HAP-1 (cell line): ENCODE measurements around the gene SPCS1.
A peak's percentile ranks its signal among the peaks of the same experiment; 100 is the strongest.
"Not testable (repeated sequence)": the region's sequence is repeated elsewhere in the genome, so short reads cannot be mapped to it uniquely, and the experiment has no call there.

Experiments used
- DNase-seq, 2 experiments: peaks; one replicate each; pipeline ENCODE4 v3.0.0-alpha.2; 2016 to 2020; ENCODE audit warnings: low spot score in 2 of 2
- H3K27me3 ChIP-seq: fragments of 250-450 bp; sonication (Bioruptor Pico); 2 replicates; pipeline ENCODE4 v1.5.1; 2020; ENCODE audit warnings: low read depth, mild to moderate bottlenecking, moderate library complexity
- H3K36me3 ChIP-seq: fragments of 250-450 bp; sonication (Bioruptor Pico); replicated peaks from 2 replicates; pipeline ENCODE4 v1.5.1; 2020; ENCODE audit warnings: mild to moderate bottlenecking
- H3K4me1 ChIP-seq: fragments of 250-450 bp; sonication (Bioruptor Pico); 2 replicates; pipeline ENCODE4 v1.5.1; 2020; ENCODE audit warnings: mild to moderate bottlenecking
- H3K4me3 ChIP-seq: fragments of 250-450 bp; sonication (Bioruptor Pico); 2 replicates; pipeline ENCODE4 v1.5.1; 2020; ENCODE audit warnings: mild to moderate bottlenecking, moderate library complexity
- H3K9me3 ChIP-seq: fragments of 250-450 bp; sonication (Bioruptor Pico); 2 replicates; pipeline ENCODE4 v1.5.1; 2020; ENCODE audit warnings: mild to moderate bottlenecking, moderate library complexity
- in situ Hi-C: fragments of 300-500 bp; cut with MboI; formaldehyde crosslinking; loops from 3 replicates; pipeline ENCODE4 v1.14.3; 2020; ENCODE audit warnings: low sequenced_read_pairs, inconsistent platforms, mixed read lengths

Gene SPCS1

GRCh38 chr3:52728753-52729152 is 22.8 kb downstream of the SPCS1 start:
- H3K9me3 ChIP-seq, H3K4me3 ChIP-seq, in situ Hi-C loops, H3K27me3 ChIP-seq, H3K4me1 ChIP-seq, DNase-seq: not testable (repeated sequence)
- peaks cover 17% of the 10 kb centered on the region for H3K36me3 ChIP-seq

- in situ Hi-C loops: no loop called here
- no peaks in the 10 kb centered on the region for H3K27me3 ChIP-seq
- no peaks in the 10 kb centered on the region for H3K4me1 ChIP-seq
- no peak overlapping the region for H3K4me3 ChIP-seq
- DNase-seq: no peak
- H3K9me3 ChIP-seq: no peaks in the 10 kb centered on the region; the same call in 1 of the 2 replicates
- peaks cover 29% of the 10 kb centered on the region for H3K36me3 ChIP-seq
Observed at GRCh38 chr3:52730681-52731080, 24.8 kb downstream of the SPCS1 start.

GRCh38 chr3:52731590-52731989 is 25.7 kb downstream of the SPCS1 start:
- H3K4me3 ChIP-seq: no peak overlapping the region
- in situ Hi-C loops: no loop called here

GRCh38 chr3:52733256-52733891 is 27.5 kb downstream of the SPCS1 start:
- no peaks in the 10 kb centered on the region for H3K27me3 ChIP-seq
- DNase-seq: no peak
- no peak overlapping the region for H3K4me3 ChIP-seq
- no peaks in the 10 kb centered on the region; the same call in 1 of the 2 replicates for H3K9me3 ChIP-seq
- in situ Hi-C loops: no loop called here
- peaks cover 36% of the 10 kb centered on the region for H3K36me3 ChIP-seq
- H3K4me1 ChIP-seq: no peaks in the 10 kb centered on the region

More at GRCh38 chr3:52731590-52731989, 25.7 kb downstream of the SPCS1 start:
- Histone ChIP-seq H3K9me3 (no peaks in the 10 kb centered on the region; the same call in 1 of the 2 replicates), H3K36me3 (peaks cover 32% of the 10 kb centered on the region), H3K27me3 (no peaks in the 10 kb centered on the region), H3K4me1 (no peaks in the 10 kb centered on the region)
- no peak for DNase-seq

- Histone ChIP-seq H3K4me3 (no peak overlapping the region), H3K36me3 (peaks cover 65% of the 10 kb centered on the region), H3K9me3 (no peaks in the 10 kb centered on the region), H3K27me3 (no peaks in the 10 kb centered on the region), H3K4me1 (no peaks in the 10 kb centered on the region)
- DNase-seq: no peak
- in situ Hi-C loops: no loop called here
Observed at GRCh38 chr3:52739730-52740129, 33.8 kb downstream of the SPCS1 start.

- H3K36me3 ChIP-seq: peaks cover 71% of the 10 kb centered on the region
- in situ Hi-C loops: no loop called here
- DNase-seq: peak in 1 of 2 experiments; percentile 17
Observed at GRCh38 chr3:52742418-52743041, 36.6 kb downstream of the SPCS1 start.

GRCh38 chr3:52743152-52743551 is 37.2 kb downstream of the SPCS1 start:
- H3K4me1 ChIP-seq: no peaks in the 10 kb centered on the region
- no peak for DNase-seq
- in situ Hi-C loops: no loop called here
- no peaks in the 10 kb centered on the region for H3K9me3 ChIP-seq
- H3K27me3 ChIP-seq: no peaks in the 10 kb centered on the region
- H3K36me3 ChIP-seq: peaks cover 72% of the 10 kb centered on the region
- no peak overlapping the region for H3K4me3 ChIP-seq

More at GRCh38 chr3:52742418-52743041, 36.6 kb downstream of the SPCS1 start:
- Histone ChIP-seq H3K9me3 (no peaks in the 10 kb centered on the region), H3K27me3 (no peaks in the 10 kb centered on the region), H3K4me3 (no peak overlapping the region), H3K4me1 (no peaks in the 10 kb centered on the region)

GRCh38 chr3:52743721-52744120 is 37.8 kb downstream of the SPCS1 start:
- in situ Hi-C loops: no loop called here
- DNase-seq: no peak

GRCh38 chr3:52752045-52752660 is 46.2 kb downstream of the SPCS1 start:
- Histone ChIP-seq H3K27me3 (no peaks in the 10 kb centered on the region), H3K36me3 (peaks cover 49% of the 10 kb centered on the region), H3K9me3 (no peaks in the 10 kb centered on the region), H3K4me3 (no peak overlapping the region), H3K4me1 (no peaks in the 10 kb centered on the region)
- DNase-seq: no peak
- in situ Hi-C loops: no loop called here

More at GRCh38 chr3:52743721-52744120, 37.8 kb downstream of the SPCS1 start:
- no peaks in the 10 kb centered on the region for H3K4me1 ChIP-seq
- H3K9me3 ChIP-seq: no peaks in the 10 kb centered on the region
- H3K4me3 ChIP-seq: no peak overlapping the region
- peaks cover 74% of the 10 kb centered on the region for H3K36me3 ChIP-seq
- H3K27me3 ChIP-seq: no peaks in the 10 kb centered on the region

- in situ Hi-C loops: no loop called here
- no peaks in the 10 kb centered on the region for H3K27me3 ChIP-seq
- no peak overlapping the region for H3K4me3 ChIP-seq
- no peaks in the 10 kb centered on the region for H3K9me3 ChIP-seq
- no peaks in the 10 kb centered on the region for H3K4me1 ChIP-seq
- no peak for DNase-seq
- peaks cover 40% of the 10 kb centered on the region for H3K36me3 ChIP-seq
Observed at GRCh38 chr3:52754373-52754772, 48.5 kb downstream of the SPCS1 start.

GRCh38 chr3:52756141-52756540 is 50.2 kb downstream of the SPCS1 start:
- H3K4me3 ChIP-seq: no peak overlapping the region
- in situ Hi-C loops: no loop called here
- no peaks in the 10 kb centered on the region for H3K9me3 ChIP-seq
- H3K36me3 ChIP-seq: peaks cover 33% of the 10 kb centered on the region
- no peaks in the 10 kb centered on the region for H3K27me3 ChIP-seq
- no peaks in the 10 kb centered on the region for H3K4me1 ChIP-seq
- DNase-seq: no peak
